Liver (tissue), 9 donors: ENCODE results near the gene C6orf89. TPM values are rescaled to one million over a fixed set of nuclear protein-coding genes. Genes with fewer than 3 reads are reported as not detected.

ENCODE experiments used
- DNase-seq: peaks from one replicate; pipeline ENCODE4 v3.0.0-alpha.2; 2017; ENCODE audit warnings: low spot score
- H3K27ac ChIP-seq, 2 donors: one replicate each; pipeline ENCODE4 v1.7.0; 2013; ENCODE audit warnings: inconsistent platforms in 2 of 2, low read length in 2 of 2, control low read depth in 1 of 2, low read depth in 1 of 2, mild to moderate bottlenecking in 1 of 2
- H3K27me3 ChIP-seq, 4 donors: one replicate each; pipeline versions ENCODE4 v1.6.1 to v1.7.0; 2013; ENCODE audit warnings: low read length in 3 of 4, inconsistent platforms in 1 of 4, mild to moderate bottlenecking in 1 of 4, moderate library complexity in 1 of 4; ENCODE audit not compliant: control insufficient read depth in 4 of 4, insufficient read depth in 4 of 4
- H3K36me3 ChIP-seq, 4 donors: one replicate each; pipeline versions ENCODE4 v1.6.1 to v1.7.0; 2013; ENCODE audit warnings: low read length in 3 of 4, mild to moderate bottlenecking in 3 of 4, low read depth in 1 of 4, moderate library complexity in 1 of 4; ENCODE audit not compliant: control insufficient read depth in 4 of 4, insufficient read depth in 3 of 4
- H3K4me1 ChIP-seq, 4 donors: one replicate each; pipeline versions ENCODE4 v1.6.1 to v1.7.0; 2013; ENCODE audit warnings: low read length in 3 of 4, mild to moderate bottlenecking in 3 of 4, moderate library complexity in 1 of 4; ENCODE audit not compliant: control insufficient read depth in 4 of 4, insufficient read depth in 4 of 4
- H3K4me3 ChIP-seq, 3 donors: one replicate each; pipeline versions ENCODE4 v1.6.1 to v1.7.0; 2013; ENCODE audit warnings: low read length in 3 of 3, control low read depth in 1 of 3, low read depth in 1 of 3, mild to moderate bottlenecking in 1 of 3
- H3K9ac ChIP-seq, 2 donors: one replicate each; pipeline ENCODE4 v1.7.0; 2013; ENCODE audit warnings: low read length in 2 of 2, mild to moderate bottlenecking in 2 of 2, moderate library complexity in 2 of 2, control low read depth in 1 of 2, low read depth in 1 of 2
- H3K9me3 ChIP-seq, 4 donors: one replicate each; pipeline versions ENCODE4 v1.6.1 to v1.7.0; 2013; ENCODE audit warnings: low read length in 3 of 4; ENCODE audit not compliant: control insufficient read depth in 4 of 4
- CTCF ChIP-seq: fragments of 150-350 bp; IDR thresholded peaks from 2 replicates; pipeline ENCODE4 v1.5.1; 2017; ENCODE audit warnings: improper control_type of control experiment, low read depth, low read length; ENCODE audit not compliant: missing input control
- FOXA2 ChIP-seq: IDR thresholded peaks from 2 replicates; pipeline ENCODE4 v1.6.1; 2016; ENCODE audit warnings: antibody characterized with exemption
- HNF4A ChIP-seq, 2 donors: conservative IDR thresholded peaks; 2 replicates each; pipeline ENCODE4 v1.6.1; 2016; ENCODE audit warnings: antibody characterized with exemption in 2 of 2, mild to moderate bottlenecking in 2 of 2
- JUND ChIP-seq, 2 donors: IDR thresholded peaks; 2 replicates each; pipeline ENCODE4 v1.6.1; 2016; ENCODE audit warnings: antibody characterized with exemption in 2 of 2
- SP1 ChIP-seq: IDR thresholded peaks from 2 replicates; pipeline ENCODE4 v1.6.1; 2018; ENCODE audit warnings: antibody characterized with exemption, mild to moderate bottlenecking
- ZBTB33 ChIP-seq: IDR thresholded peaks from 2 replicates; pipeline ENCODE4 v1.6.1; 2016; ENCODE audit warnings: antibody characterized with exemption
- whole genome bisulfite sequencing: extraction: QIAGEN DNeasy Blood & Tissue Kit; methylation state at CpG from one replicate; pipeline ENCODE4 v1.1.7; 2013; 5-methylcytosine and 5-hydroxymethylcytosine counted together
- polyA plus RNA-seq, 2 donors: library from polyadenylated mRNA; stranded (reverse) in 1 of 2; unstranded in 1 of 2; fragments of 200-250 nt in 1 of 2; fragments of >200 nt in 1 of 2; fragmentation: Nextera tagmentation in 1 of 2; extraction: Ambion mirVana in 1 of 2; gene quantifications; one replicate each; pipeline versions ENCODE4 v1.2.1 to v1.2.3, GENCODE V29; 2013 to 2015
- total RNA-seq, 2 donors: library from RNA; depleted of rRNA; stranded (reverse); fragments of >200 nt; gene quantifications; one replicate each; pipeline ENCODE4 v1.2.3, GENCODE V29; 2014
- TF ChIP-seq, protein P1 (sequence below): IDR thresholded peaks from 2 replicates; pipeline ENCODE4 v1.6.1; 2016; ENCODE audit warnings: antibody characterized with exemption, mild to moderate bottlenecking
- TF ChIP-seq, protein P2 (sequence below): IDR thresholded peaks from 2 replicates; pipeline ENCODE4 v1.6.1; 2016; ENCODE audit warnings: antibody characterized with exemption
- donor health status: healthy.
- donor health status: healthy.
- donor health status: healthy.
- donor health status: healthy.
- donor health status: healthy.

C6orf89 gene
- total and polyA plus RNA-seq, 4 donors = 14.0 to 27.2 (median 21.0) TPM

DNA sequence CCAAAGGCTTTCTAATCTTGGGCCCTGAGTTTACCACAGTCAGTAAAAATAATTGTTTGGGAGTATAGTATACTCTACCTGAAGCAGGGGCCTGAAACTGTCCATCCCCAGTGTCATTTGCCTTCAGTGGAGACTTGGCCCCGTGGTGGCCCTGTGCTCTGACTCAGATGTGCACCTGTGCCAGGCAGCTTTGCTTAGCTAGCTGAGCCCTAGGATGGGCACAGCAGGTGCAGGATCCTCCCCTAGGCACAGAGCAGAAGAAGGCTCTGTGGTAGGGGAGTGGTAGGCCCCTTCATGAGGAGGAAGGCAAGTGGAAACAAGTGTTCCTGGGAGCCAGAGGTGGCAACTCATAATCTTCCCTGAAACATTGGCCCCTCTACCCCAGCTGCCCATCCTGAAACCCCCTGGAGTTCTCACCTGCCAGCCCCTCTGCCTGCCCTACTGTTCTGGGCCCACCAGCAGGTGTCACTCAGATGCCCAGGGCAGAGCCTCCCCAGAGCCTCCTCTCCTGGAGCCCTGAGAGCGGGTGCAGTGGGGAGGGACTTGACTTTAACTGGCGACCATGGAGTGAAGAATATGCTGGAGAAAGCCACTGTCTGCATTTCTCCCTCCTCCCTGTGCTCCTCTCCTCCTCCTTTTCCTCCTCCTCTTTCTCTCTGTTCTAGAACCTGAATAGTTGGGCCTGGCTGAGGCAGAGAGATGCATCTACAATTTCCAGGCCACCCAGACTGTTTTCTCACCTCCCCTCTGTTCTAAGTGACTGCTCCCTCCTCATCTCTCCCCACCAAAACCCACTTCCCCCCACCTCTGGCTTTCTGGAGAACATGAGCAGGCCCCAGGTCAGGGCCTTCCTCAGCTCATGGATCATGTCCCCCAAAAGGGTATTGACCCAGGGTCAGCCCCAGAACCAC is 49.4 kb upstream of the C6orf89 start:
- Histone ChIP-seq H3K4me1 (peaks cover 6 to 19% (median 11%) of the 10 kb centered on the region in 4 donors), H3K9ac (no peak overlapping the region)
- 93% methylated on average over 3 of the region's 3 CpGs for WGBS

More for the DNA sequence above, 49.4 kb upstream of the C6orf89 start:
- Histone ChIP-seq H3K4me3 (no peak overlapping the region), H3K36me3 (no peaks in the 10 kb centered on the region), H3K9me3 (no peaks in the 10 kb centered on the region), H3K27ac (no peak overlapping the region), H3K27me3 (peaks cover 0 to 6% (median 2%) of the 10 kb centered on the region in 4 donors)
- TF ChIP-seq HNF4A (conservative IDR thresholded peaks at IDR 0.05) (no peak), ZBTB33 (no peak), JUND (IDR thresholded peaks at IDR 0.05) (no peak), SP1 (no peak), CTCF (no peak), FOXA2 (no peak)
- TF ChIP-seq, protein P1, sequence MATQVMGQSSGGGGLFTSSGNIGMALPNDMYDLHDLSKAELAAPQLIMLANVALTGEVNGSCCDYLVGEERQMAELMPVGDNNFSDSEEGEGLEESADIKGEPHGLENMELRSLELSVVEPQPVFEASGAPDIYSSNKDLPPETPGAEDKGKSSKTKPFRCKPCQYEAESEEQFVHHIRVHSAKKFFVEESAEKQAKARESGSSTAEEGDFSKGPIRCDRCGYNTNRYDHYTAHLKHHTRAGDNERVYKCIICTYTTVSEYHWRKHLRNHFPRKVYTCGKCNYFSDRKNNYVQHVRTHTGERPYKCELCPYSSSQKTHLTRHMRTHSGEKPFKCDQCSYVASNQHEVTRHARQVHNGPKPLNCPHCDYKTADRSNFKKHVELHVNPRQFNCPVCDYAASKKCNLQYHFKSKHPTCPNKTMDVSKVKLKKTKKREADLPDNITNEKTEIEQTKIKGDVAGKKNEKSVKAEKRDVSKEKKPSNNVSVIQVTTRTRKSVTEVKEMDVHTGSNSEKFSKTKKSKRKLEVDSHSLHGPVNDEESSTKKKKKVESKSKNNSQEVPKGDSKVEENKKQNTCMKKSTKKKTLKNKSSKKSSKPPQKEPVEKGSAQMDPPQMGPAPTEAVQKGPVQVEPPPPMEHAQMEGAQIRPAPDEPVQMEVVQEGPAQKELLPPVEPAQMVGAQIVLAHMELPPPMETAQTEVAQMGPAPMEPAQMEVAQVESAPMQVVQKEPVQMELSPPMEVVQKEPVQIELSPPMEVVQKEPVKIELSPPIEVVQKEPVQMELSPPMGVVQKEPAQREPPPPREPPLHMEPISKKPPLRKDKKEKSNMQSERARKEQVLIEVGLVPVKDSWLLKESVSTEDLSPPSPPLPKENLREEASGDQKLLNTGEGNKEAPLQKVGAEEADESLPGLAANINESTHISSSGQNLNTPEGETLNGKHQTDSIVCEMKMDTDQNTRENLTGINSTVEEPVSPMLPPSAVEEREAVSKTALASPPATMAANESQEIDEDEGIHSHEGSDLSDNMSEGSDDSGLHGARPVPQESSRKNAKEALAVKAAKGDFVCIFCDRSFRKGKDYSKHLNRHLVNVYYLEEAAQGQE = no peak
- TF ChIP-seq, protein P2, sequence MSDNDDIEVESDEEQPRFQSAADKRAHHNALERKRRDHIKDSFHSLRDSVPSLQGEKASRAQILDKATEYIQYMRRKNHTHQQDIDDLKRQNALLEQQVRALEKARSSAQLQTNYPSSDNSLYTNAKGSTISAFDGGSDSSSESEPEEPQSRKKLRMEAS = no peak
- no peak for DNase-seq
